ENCODE measurements around the gene LSS. TPM values are rescaled to one million over a fixed set of nuclear protein-coding genes. Genes with fewer than 3 reads are reported as not detected.

The LSS gene
- total and polyA plus RNA-seq, 10 of the 15 experiments (the other 5 are each of a cell fraction or from before 2014, with no cell fraction given) = 2.9 to 82.4 (median 27.5) TPM

GRCh38 chr21:46208761-46209721, 19.5 kb downstream of the LSS start:
- ATAC-seq (no peak), DNase-seq (ENCODE audit: low read depth, low spot score) (no peak), FAIRE-seq (no peak)
- Histone ChIP-seq H3K9me3 (replicated peaks; ENCODE audit: control insufficient read depth, insufficient read depth, low read length) (no peaks in the 10 kb centered on the region), H3K4me3 (no peak overlapping the region), H3K9ac (ENCODE audit: control insufficient read depth, insufficient read depth, low read length) (no peak overlapping the region), H3K4me1 (ENCODE audit: control insufficient read depth, insufficient read depth, low read length) (no peaks in the 10 kb centered on the region), H3K27ac (ENCODE audit: control insufficient read depth, insufficient read depth) (no peak overlapping the region), H3K36me3 (ENCODE audit: control insufficient read depth in 2 of 2, insufficient read depth in 2 of 2, low read length in 1 of 2) (peaks cover 0 to 9% of the 10 kb centered on the region in 2 experiments; a peak in 3 of 4 replicates), H4K20me1 (ENCODE audit: control insufficient read depth, insufficient read depth) (no peaks in the 10 kb centered on the region), H3K4me2 (ENCODE audit: control insufficient read depth, insufficient read depth) (no peak overlapping the region), H3K27me3 (replicated peaks in 1 of 2; ENCODE audit: control insufficient read depth in 2 of 2, insufficient read depth in 2 of 2, low read length in 1 of 2) (no peaks in the 10 kb centered on the region), H3K79me2 (ENCODE audit: control insufficient read depth, insufficient read depth, low read length) (no peaks in the 10 kb centered on the region), H2AFZ (ENCODE audit: control insufficient read depth, low read depth, low read length) (no peak overlapping the region)
- ChIA-PET CTCF (no interaction called here), POLR2A (no interaction called here), RAD21 (ENCODE audit: unreplicated experiment) (no interaction called here), SMC1A (ENCODE audit: uncharacterized antibody, unreplicated experiment) (no interaction called here)
- no TSS peak for BruUV-seq (replicated peaks)
- WGBS (ENCODE audit: insufficient coverage, insufficient replicate concordance, low lambda C conversion rate, missing lambda C conversion rate) = 80% methylated on average over 23 of the region's 23 CpGs
- intact Hi-C loops (cut with micrococcal nuclease; ENCODE audit: unreplicated experiment) = no loop called here
- in situ Hi-C loops (cut with MboI) = no loop called here
- no peak for TF ChIP-seq BCLAF1 (IDR thresholded peaks at IDR 0.05)
- no peak for TF ChIP-seq ATF3 (IDR thresholded peaks at IDR 0.05; ENCODE audit: borderline replicate concordance, extremely low read depth, low read depth, low read length)
- no peak for TF ChIP-seq BRCA1 (IDR thresholded peaks at IDR 0.05; ENCODE audit: low read depth, low read length)
- TF ChIP-seq POLR2AphosphoS2 (IDR thresholded peaks at IDR 0.05; ENCODE audit: low read depth, low read length) = no peak
- TF ChIP-seq POLR2AphosphoS5 (IDR thresholded peaks at IDR 0.05; ENCODE audit: low read length) = no peak
- TF ChIP-seq ZNF592 (IDR thresholded peaks at IDR 0.05) = no peak
- no peak for TF ChIP-seq USF2 (IDR thresholded peaks at IDR 0.05; ENCODE audit: borderline replicate concordance, low read depth, low read length)
- no peak for TF ChIP-seq SREBF2 (IDR thresholded peaks at IDR 0.05; ENCODE audit: low read length)
- TF ChIP-seq SRF (IDR thresholded peaks at IDR 0.05; ENCODE audit: low read depth in 2 of 2, low read length in 2 of 2) = no peak
- no peak for TF ChIP-seq SKIL (IDR thresholded peaks at IDR 0.05; ENCODE audit: low read depth, poor library complexity, severe bottlenecking)
- no peak for TF ChIP-seq YBX1 (IDR thresholded peaks at IDR 0.05)
- TF ChIP-seq RAD51 (IDR thresholded peaks at IDR 0.05) = no peak

All from GM12878 (cell line).